Activated naive CD4-positive, alpha-beta T cell treated with anti-CD3 and anti-CD28 coated beads, Interleukin-2, amount 50 U/mL, for 72 hours (primary cell): ENCODE measurements around the gene ALG1L2. TPM values are rescaled to one million over a fixed set of nuclear protein-coding genes. Genes with fewer than 3 reads are reported as not detected.
"Not testable (repeated sequence)": the region's sequence is repeated elsewhere in the genome, so short reads cannot be mapped to it uniquely, and the experiment has no call there.

Experiments
- ATAC-seq, 2 donors: fragments of 150-1000 bp; cut with Tn5 transposase; 2 replicates each; pipeline ENCODE4 v1.10.0; 2021; ENCODE audit warnings: mild to moderate bottlenecking in 2 of 2, moderate library complexity in 2 of 2
- DNase-seq, 2 donors: peaks; one replicate each; pipeline ENCODE4 v3.0.0; 2021 to 2022; ENCODE audit warnings: low spot score in 2 of 2
- H3K27ac Mint-ChIP-seq, 2 donors: one replicate each; pipeline ENCODE4 v1.8.0; 2022; ENCODE audit warnings: mild to moderate bottlenecking in 2 of 2, mixed read lengths in 2 of 2
- H3K36me3 Mint-ChIP-seq, 2 donors: one replicate each; pipeline ENCODE4 v1.8.0; 2022; ENCODE audit warnings: mixed read lengths in 2 of 2
- H3K9me3 Mint-ChIP-seq, 2 donors: one replicate each; pipeline ENCODE4 v1.8.0; 2022; ENCODE audit warnings: mixed read lengths in 2 of 2
- total RNA-seq, 2 donors: library from RNA; stranded (reverse); gene quantifications; one replicate each; pipeline ENCODE4 v1.2.3, GENCODE V29; 2022

Gene ALG1L2
- 1 to 10 TPM in 1 of 2 donors, under 1 TPM in 1; 0.64 to 1.3 TPM for total RNA-seq

- H3K9me3 Mint-ChIP-seq, result no peaks in the 10 kb centered on the region
- H3K27ac Mint-ChIP-seq, result peak within 1 kb of the TSS in 1 of 2 donors; percentile 1
- DNase-seq (no peak), ATAC-seq (no peak)
- no peaks in the 10 kb centered on the region for H3K36me3 Mint-ChIP-seq
Observed at GRCh38 chr3:130081351-130081881, at the start of gene ALG1L2. TSS of gene ALG1L2 (plus strand) at chr3:130081831. CDS start at chr3:130082017, 186 bp downstream.

DNA sequence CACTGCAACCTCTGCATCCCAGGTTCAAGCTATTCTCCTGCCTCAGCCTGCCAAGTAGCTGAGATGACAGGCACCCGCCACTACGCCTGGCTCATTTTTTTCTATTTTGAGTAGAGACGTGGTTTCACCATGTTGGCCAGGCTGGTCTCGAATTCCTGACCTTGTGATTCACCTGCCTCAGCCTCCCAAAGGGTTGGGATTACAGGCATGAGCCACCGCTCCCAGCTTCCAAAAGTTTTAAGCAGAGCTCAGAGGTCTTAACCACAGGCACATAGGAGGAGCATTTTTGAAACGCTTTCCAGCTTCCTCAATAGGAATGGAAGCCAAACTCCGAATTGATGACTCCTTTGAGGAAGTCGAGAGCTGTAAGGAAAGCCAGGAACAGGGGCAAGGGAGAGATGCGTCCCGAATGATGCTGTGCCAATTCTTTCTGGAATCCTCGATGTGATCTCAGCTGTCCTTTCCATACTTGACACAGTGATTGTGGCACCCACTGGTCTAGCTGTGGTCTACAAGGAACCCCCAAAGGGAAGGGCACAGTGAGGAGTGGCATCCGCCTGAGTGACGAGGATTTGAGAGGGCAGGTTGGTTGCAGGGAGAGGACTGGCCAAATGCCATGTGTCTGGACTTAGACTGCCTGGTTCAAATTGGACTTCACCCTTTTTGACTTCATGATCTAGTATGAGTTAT, 44.4 kb upstream of the ALG1L2 start:
- ATAC-seq, H3K36me3 Mint-ChIP-seq, DNase-seq, H3K27ac Mint-ChIP-seq, H3K9me3 Mint-ChIP-seq: not testable (repeated sequence)

GRCh38 chr3:130042736-130043135, 38.9 kb upstream of the ALG1L2 start:
- not testable (repeated sequence) for H3K36me3 Mint-ChIP-seq, DNase-seq, ATAC-seq, H3K27ac Mint-ChIP-seq, H3K9me3 Mint-ChIP-seq

GRCh38 chr3:130043658-130044057, 38.0 kb upstream of the ALG1L2 start:
- not testable (repeated sequence) for H3K9me3 Mint-ChIP-seq, DNase-seq, H3K36me3 Mint-ChIP-seq, H3K27ac Mint-ChIP-seq, ATAC-seq

- H3K36me3 Mint-ChIP-seq, result no peaks in the 10 kb centered on the region
- H3K9me3 Mint-ChIP-seq, result peaks cover 5 to 8% of the 10 kb centered on the region in 2 donors
- no peak for DNase-seq
- ATAC-seq, result no peak
- no peak overlapping the region for H3K27ac Mint-ChIP-seq
Observed at GRCh38 chr3:130044370-130044769, 37.3 kb upstream of the ALG1L2 start.

GRCh38 chr3:130048726-130049125, 32.9 kb upstream of the ALG1L2 start:
- DNase-seq (no peak), ATAC-seq (no peak)
- Mint-ChIP-seq H3K36me3 (no peaks in the 10 kb centered on the region), H3K9me3 (peaks cover 5 to 8% of the 10 kb centered on the region in 2 donors), H3K27ac (no peak overlapping the region)

GRCh38 chr3:130052366-130052765, 29.3 kb upstream of the ALG1L2 start:
- H3K27ac Mint-ChIP-seq, H3K36me3 Mint-ChIP-seq, H3K9me3 Mint-ChIP-seq, DNase-seq, ATAC-seq: not testable (repeated sequence)

DNA sequence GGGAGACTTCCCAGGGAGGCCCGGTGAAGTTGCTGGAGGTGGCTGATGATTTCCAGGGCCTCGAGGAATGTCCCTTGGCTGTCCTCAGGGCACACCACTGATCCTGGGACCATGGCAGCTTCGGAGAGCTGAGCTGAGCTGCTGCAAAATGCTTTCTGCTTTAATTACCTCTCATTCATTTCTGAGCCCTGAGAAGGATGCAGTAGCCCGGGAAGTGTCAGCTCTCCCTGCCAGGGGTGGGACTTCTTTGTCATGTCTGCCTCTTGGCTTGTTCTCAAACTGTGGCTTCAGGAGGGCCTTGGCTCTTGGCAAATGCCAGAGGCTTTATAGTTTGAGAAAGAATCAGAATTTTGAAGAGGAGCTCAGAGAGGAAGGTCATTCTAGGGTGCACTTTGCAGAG, 28.7 kb upstream of the ALG1L2 start:
- not testable (repeated sequence) for H3K27ac Mint-ChIP-seq, ATAC-seq

GRCh38 chr3:130057536-130058266, 23.9 kb upstream of the ALG1L2 start:
- not testable (repeated sequence) for H3K36me3 Mint-ChIP-seq

More for the DNA sequence above, 28.7 kb upstream of the ALG1L2 start:
- not testable (repeated sequence) for H3K36me3 Mint-ChIP-seq, H3K9me3 Mint-ChIP-seq, DNase-seq

GRCh38 chr3:130058267-130058657, 23.4 kb upstream of the ALG1L2 start:
- not testable (repeated sequence) for H3K36me3 Mint-ChIP-seq, ATAC-seq, H3K27ac Mint-ChIP-seq, H3K9me3 Mint-ChIP-seq, DNase-seq

More at GRCh38 chr3:130057536-130058266, 23.9 kb upstream of the ALG1L2 start:
- not testable (repeated sequence) for H3K27ac Mint-ChIP-seq, ATAC-seq, H3K9me3 Mint-ChIP-seq, DNase-seq

DNA sequence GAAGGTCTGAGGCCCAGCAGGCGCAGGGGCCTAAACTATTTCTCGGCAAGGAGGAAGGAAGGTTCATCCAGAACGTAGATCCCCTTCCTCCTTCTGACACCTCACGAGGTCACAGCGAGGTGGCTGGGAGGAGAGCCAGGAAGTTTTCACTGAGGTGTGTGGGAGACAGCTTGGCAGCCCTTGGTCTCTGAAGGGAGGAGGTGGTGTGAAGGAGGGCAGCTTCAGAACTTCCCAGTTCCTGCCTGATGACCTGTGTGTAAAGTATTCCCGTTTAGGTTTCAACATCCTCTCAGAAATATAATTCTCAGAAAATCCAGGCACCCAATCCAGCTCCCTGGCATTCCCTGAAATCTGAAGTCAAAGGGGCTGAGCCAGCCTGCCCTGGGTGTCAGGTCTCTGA, 22.9 kb upstream of the ALG1L2 start:
- not testable (repeated sequence) for ATAC-seq, DNase-seq, H3K36me3 Mint-ChIP-seq, H3K9me3 Mint-ChIP-seq, H3K27ac Mint-ChIP-seq

GRCh38 chr3:130059162-130059561, 22.5 kb upstream of the ALG1L2 start:
- H3K27ac Mint-ChIP-seq, H3K36me3 Mint-ChIP-seq, DNase-seq, H3K9me3 Mint-ChIP-seq, ATAC-seq: not testable (repeated sequence)

GRCh38 chr3:130073582-130073981, 8.0 kb upstream of the ALG1L2 start:
- H3K9me3 Mint-ChIP-seq, result peaks cover 0 to 3% of the 10 kb centered on the region in 2 donors
- DNase-seq (no peak), ATAC-seq (no peak)
- H3K36me3 Mint-ChIP-seq, result peaks cover 0 to 9% of the 10 kb centered on the region in 2 donors
- H3K27ac Mint-ChIP-seq, result no peak overlapping the region

- Mint-ChIP-seq H3K9me3 (peaks cover 0 to under 1% of the 10 kb centered on the region in 2 donors), H3K36me3 (peaks cover 0 to 6% of the 10 kb centered on the region in 2 donors), H3K27ac (no peak overlapping the region)
- DNase-seq (no peak), ATAC-seq (no peak)
Observed at GRCh38 chr3:130077636-130078035, 4.0 kb upstream of the ALG1L2 start.

GRCh38 chr3:130083363-130084090, 1.9 kb downstream of the ALG1L2 start:
- H3K36me3 Mint-ChIP-seq, H3K9me3 Mint-ChIP-seq, H3K27ac Mint-ChIP-seq, DNase-seq, ATAC-seq: not testable (repeated sequence)

- H3K36me3 Mint-ChIP-seq, result no peaks in the 10 kb centered on the region
- DNase-seq (no peak), ATAC-seq (no peak)
- no peaks in the 10 kb centered on the region for H3K9me3 Mint-ChIP-seq
- H3K27ac Mint-ChIP-seq, result no peak overlapping the region
Observed at GRCh38 chr3:130084436-130084980, 2.9 kb downstream of the ALG1L2 start.
